Left lung (tissue), 10 donors: ENCODE measurements around the gene ADCY2. TPM values are rescaled to one million over a fixed set of nuclear protein-coding genes. Genes with fewer than 3 reads are reported as not detected.

ENCODE experiments used
- ATAC-seq: fragments of 200-7000 bp; cut with Tn5 transposase; one replicate; pipeline ENCODE4 v1.9.1; 2020; ENCODE audit warnings: moderate library complexity
- DNase-seq, 4 donors: peaks; one replicate each; pipeline ENCODE4 v3.0.0-alpha.2; 2013 to 2020
- H3K27ac ChIP-seq, 2 donors: fragments of 200-600 bp; sonication (generic) in 1 of 2; one replicate each; pipeline versions ENCODE4 v1.5.0 to v1.8.0; 2020 to 2021
- H3K27me3 ChIP-seq, 2 donors: fragments of 200-600 bp; sonication (generic) in 1 of 2; one replicate each; pipeline versions ENCODE4 v1.5.0 to v1.8.0; 2020 to 2021
- H3K36me3 ChIP-seq, 2 donors: fragments of 200-600 bp; sonication (generic) in 1 of 2; one replicate each; pipeline versions ENCODE4 v1.5.0 to v1.8.0; 2020 to 2021
- H3K4me1 ChIP-seq, 2 donors: fragments of 200-600 bp; one replicate each; pipeline ENCODE4 v1.8.0; 2021
- H3K4me3 ChIP-seq, 2 donors: fragments of 200-600 bp; sonication (generic) in 1 of 2; one replicate each; pipeline versions ENCODE4 v1.5.0 to v1.8.0; 2020 to 2021; ENCODE audit warnings: mild to moderate bottlenecking in 1 of 2
- H3K9me3 ChIP-seq, 2 donors: fragments of 200-600 bp; sonication (generic) in 1 of 2; one replicate each; pipeline versions ENCODE4 v1.5.0 to v1.8.0; 2020 to 2021
- CTCF ChIP-seq, 2 donors: fragments of 200-600 bp; sonication (generic) in 1 of 2; IDR thresholded peaks; one replicate each; pipeline versions ENCODE4 v1.5.0 to v1.8.0; 2021; ENCODE audit warnings: antibody characterized with exemption in 2 of 2
- intact Hi-C, 2 donors: fragments of 100-400 bp; cut with DNase I; formaldehyde crosslinking; loops; one replicate each; pipeline versions ENCODE4 v1.11.2 to v1.14.2; 2022
- polyA plus RNA-seq, 6 donors: library from polyadenylated mRNA; unstranded; fragments of 120-200 nt; gene quantifications; one replicate each; pipeline ENCODE4 v1.2.1, GENCODE V29; 2013; ENCODE audit not compliant: insufficient read length in 6 of 6
- total RNA-seq, 2 donors: library from RNA; stranded (reverse); fragmentation: NEBNext Ultra II Directional; extraction: Animal tissue kit (Norgen Biotek cat#: 25700); gene quantifications; one replicate each; pipeline ENCODE4 v1.2.1, GENCODE V29; 2021
- donor health status: DM: no; HTN: yes; CAD: no.
- donor health status: DM: no; HTN: no; CAD: no.

ADCY2 gene
- total and polyA plus RNA-seq, 8 donors, result 0.34 to 14.0 (median 9.6) TPM

- no peak overlapping the region for H3K4me3 ChIP-seq
- no peaks in the 10 kb centered on the region for H3K9me3 ChIP-seq
- no peaks in the 10 kb centered on the region for H3K4me1 ChIP-seq
- peaks cover 0 to 6% of the 10 kb centered on the region in 2 donors for H3K27me3 ChIP-seq
- no peak for DNase-seq
- no peak for TF ChIP-seq CTCF (IDR thresholded peaks at IDR 0.05)
- intact Hi-C loops, result no loop called here
- H3K36me3 ChIP-seq, result no peaks in the 10 kb centered on the region
- H3K27ac ChIP-seq, result no peak overlapping the region
- ATAC-seq, result no peak
These were observed 7.4 kb upstream of the ADCY2 start for GRCh38 chr5:7388553-7388952.

GRCh38 chr5:7391215-7391614 lies 4.7 kb upstream of the ADCY2 start:
- no peaks in the 10 kb centered on the region for H3K36me3 ChIP-seq
- H3K4me3 ChIP-seq, result no peak overlapping the region
- no peak overlapping the region for H3K27ac ChIP-seq
- H3K4me1 ChIP-seq, result peaks cover 0 to 7% of the 10 kb centered on the region in 2 donors
- ATAC-seq (no peak), DNase-seq (no peak)
- TF ChIP-seq CTCF (IDR thresholded peaks at IDR 0.05), result no peak
- intact Hi-C loops, result no loop called here
- no peaks in the 10 kb centered on the region for H3K9me3 ChIP-seq
- peaks cover 14 to 26% of the 10 kb centered on the region in 2 donors for H3K27me3 ChIP-seq

- no peak overlapping the region for H3K4me3 ChIP-seq
- peak in 1 of 2 donors; percentile 39 for TF ChIP-seq CTCF (IDR thresholded peaks at IDR 0.05)
- no peaks in the 10 kb centered on the region for H3K36me3 ChIP-seq
- DNase-seq (peak in 1 of 4 donors; percentile 53), ATAC-seq (peak; percentile 53)
- H3K4me1 ChIP-seq, result peaks cover 0 to 11% of the 10 kb centered on the region in 2 donors
- no peak overlapping the region for H3K27ac ChIP-seq
- H3K27me3 ChIP-seq, result peaks cover 22 to 35% of the 10 kb centered on the region in 2 donors
- intact Hi-C loops, result no loop called here
- no peaks in the 10 kb centered on the region for H3K9me3 ChIP-seq
These were observed 3.9 kb upstream of the ADCY2 start for GRCh38 chr5:7391814-7392692.

- no peaks in the 10 kb centered on the region for H3K9me3 ChIP-seq
- DNase-seq (no peak), ATAC-seq (no peak)
- intact Hi-C loops, result no loop called here
- H3K4me1 ChIP-seq, result peaks cover 0 to 11% of the 10 kb centered on the region in 2 donors
- no peak for TF ChIP-seq CTCF (IDR thresholded peaks at IDR 0.05)
- no peak overlapping the region for H3K4me3 ChIP-seq
- no peaks in the 10 kb centered on the region for H3K36me3 ChIP-seq
- peaks cover 27 to 41% of the 10 kb centered on the region in 2 donors for H3K27me3 ChIP-seq
- no peak overlapping the region for H3K27ac ChIP-seq
These were observed 3.3 kb upstream of the ADCY2 start for GRCh38 chr5:7392693-7393024.

DNA sequence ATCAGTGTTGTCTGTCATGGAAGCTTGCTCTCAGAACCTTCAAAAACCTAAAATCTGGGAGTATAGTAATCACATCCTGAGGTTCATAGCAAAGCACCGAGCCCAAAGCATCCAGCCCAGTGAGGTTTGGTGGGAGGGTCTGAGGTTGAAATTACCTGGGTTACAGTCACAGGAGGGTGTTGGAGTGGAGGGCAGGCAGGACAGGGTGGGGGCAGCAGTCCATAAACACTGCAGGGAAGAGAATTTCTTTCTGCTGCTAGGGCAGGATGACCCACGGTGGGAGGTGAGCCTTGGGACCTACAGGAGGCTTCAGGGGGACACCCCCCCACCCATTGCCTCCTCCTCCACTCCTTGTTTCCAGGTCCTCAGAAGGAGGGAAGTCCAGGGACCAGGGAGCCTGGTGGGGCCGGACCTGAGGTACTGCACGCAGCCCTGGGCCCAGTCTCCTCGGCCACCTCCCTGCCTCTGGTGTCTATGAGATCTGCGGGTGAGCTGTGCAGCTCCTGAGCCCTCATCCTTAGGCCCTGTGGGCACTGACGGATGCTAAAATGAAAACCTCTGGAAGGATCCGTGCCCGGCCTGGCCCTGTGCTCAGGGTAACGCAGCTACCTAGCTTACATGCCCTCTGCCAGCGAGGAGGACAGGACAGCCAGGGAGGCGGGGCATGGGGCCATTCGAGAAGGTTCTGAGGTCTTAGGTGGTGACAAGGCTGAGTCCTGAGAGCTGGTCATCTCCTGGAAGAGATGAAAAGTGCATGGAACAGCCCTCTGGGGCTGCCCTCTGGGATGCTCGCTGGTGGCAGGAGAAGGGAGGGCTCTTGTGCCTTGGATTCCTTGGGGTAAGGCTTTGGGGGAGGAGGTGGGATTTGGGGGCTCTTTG lies 1.8 kb upstream of the ADCY2 start:
- no peaks in the 10 kb centered on the region for H3K36me3 ChIP-seq
- no peak for TF ChIP-seq CTCF (IDR thresholded peaks at IDR 0.05)
- no peak overlapping the region for H3K4me3 ChIP-seq
- H3K4me1 ChIP-seq, result peaks cover 0 to 11% of the 10 kb centered on the region in 2 donors
- peaks cover 33 to 56% of the 10 kb centered on the region in 2 donors for H3K27me3 ChIP-seq
- H3K27ac ChIP-seq, result no peak overlapping the region
- no peaks in the 10 kb centered on the region for H3K9me3 ChIP-seq
- no peak for ATAC-seq
- no peak for DNase-seq
- intact Hi-C loops, result no loop called here
